Liver (tissue), 9 donors: Measurements from ENCODE around the gene UBE2D4. TPM values are rescaled to one million over a fixed set of nuclear protein-coding genes. Genes with fewer than 3 reads are reported as not detected.

Experiments used
- DNase-seq: peaks from one replicate; pipeline ENCODE4 v3.0.0-alpha.2; 2017; ENCODE audit warnings: low spot score
- H3K27ac ChIP-seq, 2 donors: one replicate each; pipeline ENCODE4 v1.7.0; 2013; ENCODE audit warnings: inconsistent platforms in 2 of 2, low read length in 2 of 2, control low read depth in 1 of 2, low read depth in 1 of 2, mild to moderate bottlenecking in 1 of 2
- H3K27me3 ChIP-seq, 4 donors: one replicate each; pipeline versions ENCODE4 v1.6.1 to v1.7.0; 2013; ENCODE audit warnings: low read length in 3 of 4, inconsistent platforms in 1 of 4, mild to moderate bottlenecking in 1 of 4, moderate library complexity in 1 of 4; ENCODE audit not compliant: control insufficient read depth in 4 of 4, insufficient read depth in 4 of 4
- H3K36me3 ChIP-seq, 4 donors: one replicate each; pipeline versions ENCODE4 v1.6.1 to v1.7.0; 2013; ENCODE audit warnings: low read length in 3 of 4, mild to moderate bottlenecking in 3 of 4, low read depth in 1 of 4, moderate library complexity in 1 of 4; ENCODE audit not compliant: control insufficient read depth in 4 of 4, insufficient read depth in 3 of 4
- H3K4me1 ChIP-seq, 4 donors: one replicate each; pipeline versions ENCODE4 v1.6.1 to v1.7.0; 2013; ENCODE audit warnings: low read length in 3 of 4, mild to moderate bottlenecking in 3 of 4, moderate library complexity in 1 of 4; ENCODE audit not compliant: control insufficient read depth in 4 of 4, insufficient read depth in 4 of 4
- H3K4me3 ChIP-seq, 3 donors: one replicate each; pipeline versions ENCODE4 v1.6.1 to v1.7.0; 2013; ENCODE audit warnings: low read length in 3 of 3, control low read depth in 1 of 3, low read depth in 1 of 3, mild to moderate bottlenecking in 1 of 3
- H3K9ac ChIP-seq, 2 donors: one replicate each; pipeline ENCODE4 v1.7.0; 2013; ENCODE audit warnings: low read length in 2 of 2, mild to moderate bottlenecking in 2 of 2, moderate library complexity in 2 of 2, control low read depth in 1 of 2, low read depth in 1 of 2
- H3K9me3 ChIP-seq, 4 donors: one replicate each; pipeline versions ENCODE4 v1.6.1 to v1.7.0; 2013; ENCODE audit warnings: low read length in 3 of 4; ENCODE audit not compliant: control insufficient read depth in 4 of 4
- EGR1 ChIP-seq, 2 donors: IDR thresholded peaks; 2 replicates each; pipeline ENCODE4 v1.6.1; 2016 to 2018; ENCODE audit warnings: antibody characterized with exemption in 2 of 2, low read depth in 2 of 2
- FOXA1 ChIP-seq: IDR thresholded peaks from 2 replicates; pipeline ENCODE4 v1.6.1; 2016; ENCODE audit warnings: antibody characterized with exemption
- FOXA2 ChIP-seq: IDR thresholded peaks from 2 replicates; pipeline ENCODE4 v1.6.1; 2016; ENCODE audit warnings: antibody characterized with exemption
- GABPA ChIP-seq, 2 donors: IDR thresholded peaks in 1 of 2; conservative IDR thresholded peaks in 1 of 2; 2 replicates each; pipeline ENCODE4 v1.6.1; 2016; ENCODE audit warnings: antibody characterized with exemption in 2 of 2, mild to moderate bottlenecking in 1 of 2, moderate library complexity in 1 of 2
- HNF4A ChIP-seq, 2 donors: conservative IDR thresholded peaks; 2 replicates each; pipeline ENCODE4 v1.6.1; 2016; ENCODE audit warnings: antibody characterized with exemption in 2 of 2, mild to moderate bottlenecking in 2 of 2
- HNF4G ChIP-seq: IDR thresholded peaks from 2 replicates; pipeline ENCODE4 v1.6.1; 2016; ENCODE audit warnings: antibody characterized with exemption
- JUND ChIP-seq, 2 donors: IDR thresholded peaks; 2 replicates each; pipeline ENCODE4 v1.6.1; 2016; ENCODE audit warnings: antibody characterized with exemption in 2 of 2
- NR2F2 ChIP-seq: IDR thresholded peaks from 2 replicates; pipeline ENCODE4 v1.6.1; 2016; ENCODE audit warnings: antibody characterized with exemption
- RAD21 ChIP-seq, 2 donors: IDR thresholded peaks; 2 replicates each; pipeline ENCODE4 v1.6.1; 2016; ENCODE audit warnings: antibody characterized with exemption in 2 of 2, mild to moderate bottlenecking in 2 of 2
- RXRA ChIP-seq, 2 donors: IDR thresholded peaks; 2 replicates each; pipeline ENCODE4 v1.6.1; 2017 to 2018; ENCODE audit warnings: antibody characterized with exemption in 2 of 2, mild to moderate bottlenecking in 1 of 2
- SP1 ChIP-seq: IDR thresholded peaks from 2 replicates; pipeline ENCODE4 v1.6.1; 2018; ENCODE audit warnings: antibody characterized with exemption, mild to moderate bottlenecking
- TAF1 ChIP-seq: conservative IDR thresholded peaks from 2 replicates; pipeline ENCODE4 v1.6.1; 2016; ENCODE audit warnings: antibody characterized with exemption, mild to moderate bottlenecking
- YY1 ChIP-seq: IDR thresholded peaks from 2 replicates; pipeline ENCODE4 v1.6.1; 2016; ENCODE audit warnings: antibody characterized with exemption, mild to moderate bottlenecking
- WGBS: extraction: QIAGEN DNeasy Blood & Tissue Kit; methylation state at CpG from one replicate; pipeline ENCODE4 v1.1.7; 2013; 5-methylcytosine and 5-hydroxymethylcytosine counted together
- polyA plus RNA-seq, 2 donors: library from polyadenylated mRNA; stranded (reverse) in 1 of 2; unstranded in 1 of 2; fragments of 200-250 nt in 1 of 2; fragments of >200 nt in 1 of 2; fragmentation: Nextera tagmentation in 1 of 2; extraction: Ambion mirVana in 1 of 2; gene quantifications; one replicate each; pipeline versions ENCODE4 v1.2.1 to v1.2.3, GENCODE V29; 2013 to 2015
- total RNA-seq, 2 donors: library from RNA; depleted of rRNA; stranded (reverse); fragments of >200 nt; gene quantifications; one replicate each; pipeline ENCODE4 v1.2.3, GENCODE V29; 2014
- TF ChIP-seq, protein P1 (sequence below): IDR thresholded peaks from 2 replicates; pipeline ENCODE4 v1.6.1; 2016; ENCODE audit warnings: antibody characterized with exemption
- TF ChIP-seq, protein P2 (sequence below): IDR thresholded peaks from 2 replicates; pipeline ENCODE4 v1.6.1; 2016; ENCODE audit warnings: antibody characterized with exemption
- TF ChIP-seq, protein P3 (sequence below): IDR thresholded peaks from 2 replicates; pipeline ENCODE4 v1.6.1; 2016; ENCODE audit warnings: antibody characterized with exemption, mild to moderate bottlenecking
- TF ChIP-seq, protein P4 (sequence below): IDR thresholded peaks from 2 replicates; pipeline ENCODE4 v1.6.1; 2016; ENCODE audit warnings: antibody characterized with exemption
- TF ChIP-seq, protein P5 (sequence below): fragments of 150-350 bp; IDR thresholded peaks from 2 replicates; pipeline ENCODE4 v1.5.1; 2017; ENCODE audit warnings: improper control_type of control experiment, low read depth, low read length; ENCODE audit not compliant: missing input control
- donor health status: healthy.
- donor health status: healthy.
- donor health status: healthy.
- donor health status: healthy.
- donor health status: healthy.

Gene UBE2D4
- total and polyA plus RNA-seq, 4 donors = 5.1 to 17.9 (median 11.8) TPM

DNA sequence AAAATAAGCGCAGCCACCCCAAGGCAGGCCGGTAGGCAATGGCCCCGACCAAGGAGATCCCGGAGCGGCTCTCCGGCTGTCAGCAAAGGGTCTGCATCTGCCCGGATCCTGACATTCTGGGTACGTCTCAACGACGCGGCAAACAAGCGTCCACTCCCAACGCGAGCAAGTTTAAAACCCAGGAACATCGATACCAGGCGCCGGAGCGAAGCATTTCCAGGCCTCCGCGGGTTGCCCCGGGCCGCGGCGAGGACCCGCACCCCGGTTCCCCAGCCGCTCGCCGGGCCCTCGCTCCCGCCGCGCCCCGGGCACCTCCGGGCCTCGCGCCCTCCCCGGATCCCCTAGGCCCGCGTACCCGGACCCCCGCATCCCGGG lies 20.3 kb upstream of the UBE2D4 start:
- Histone ChIP-seq H3K9ac (peak overlapping the region; percentile 57 to 84), H3K27ac (peak overlapping the region; percentile 74 to 85), H3K4me1 (peaks cover 4 to 22% (median 11%) of the 10 kb centered on the region in 4 donors), H3K36me3 (no peaks in the 10 kb centered on the region), H3K9me3 (no peaks in the 10 kb centered on the region), H3K4me3 (peak overlapping the region; percentile 87 to 98 (median 88)), H3K27me3 (no peaks in the 10 kb centered on the region)
- under 1% methylated on average over 43 of the region's 43 CpGs for whole genome bisulfite sequencing
- DNase-seq = peak; percentile 46
- TF ChIP-seq, protein P1, sequence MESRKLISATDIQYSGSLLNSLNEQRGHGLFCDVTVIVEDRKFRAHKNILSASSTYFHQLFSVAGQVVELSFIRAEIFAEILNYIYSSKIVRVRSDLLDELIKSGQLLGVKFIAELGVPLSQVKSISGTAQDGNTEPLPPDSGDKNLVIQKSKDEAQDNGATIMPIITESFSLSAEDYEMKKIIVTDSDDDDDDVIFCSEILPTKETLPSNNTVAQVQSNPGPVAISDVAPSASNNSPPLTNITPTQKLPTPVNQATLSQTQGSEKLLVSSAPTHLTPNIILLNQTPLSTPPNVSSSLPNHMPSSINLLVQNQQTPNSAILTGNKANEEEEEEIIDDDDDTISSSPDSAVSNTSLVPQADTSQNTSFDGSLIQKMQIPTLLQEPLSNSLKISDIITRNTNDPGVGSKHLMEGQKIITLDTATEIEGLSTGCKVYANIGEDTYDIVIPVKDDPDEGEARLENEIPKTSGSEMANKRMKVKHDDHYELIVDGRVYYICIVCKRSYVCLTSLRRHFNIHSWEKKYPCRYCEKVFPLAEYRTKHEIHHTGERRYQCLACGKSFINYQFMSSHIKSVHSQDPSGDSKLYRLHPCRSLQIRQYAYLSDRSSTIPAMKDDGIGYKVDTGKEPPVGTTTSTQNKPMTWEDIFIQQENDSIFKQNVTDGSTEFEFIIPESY = no peak
- TF ChIP-seq HNF4A (conservative IDR thresholded peaks at IDR 0.05) (no peak), GABPA (IDR thresholded peaks at IDR 0.05 in 1 of 2, conservative IDR thresholded peaks at IDR 0.05 in 1 of 2) (no peak), TAF1 (no peak), RXRA (IDR thresholded peaks at IDR 0.05) (no peak), FOXA1 (no peak), NR2F2 (no peak), HNF4G (no peak), RAD21 (IDR thresholded peaks at IDR 0.05) (no peak), YY1 (no peak), JUND (IDR thresholded peaks at IDR 0.05) (no peak), SP1 (no peak), EGR1 (IDR thresholded peaks at IDR 0.05; ENCODE audit: low read depth in 2 of 2) (no peak), FOXA2 (no peak)
- TF ChIP-seq, protein P2, sequence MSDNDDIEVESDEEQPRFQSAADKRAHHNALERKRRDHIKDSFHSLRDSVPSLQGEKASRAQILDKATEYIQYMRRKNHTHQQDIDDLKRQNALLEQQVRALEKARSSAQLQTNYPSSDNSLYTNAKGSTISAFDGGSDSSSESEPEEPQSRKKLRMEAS = no peak
- TF ChIP-seq, protein P3, sequence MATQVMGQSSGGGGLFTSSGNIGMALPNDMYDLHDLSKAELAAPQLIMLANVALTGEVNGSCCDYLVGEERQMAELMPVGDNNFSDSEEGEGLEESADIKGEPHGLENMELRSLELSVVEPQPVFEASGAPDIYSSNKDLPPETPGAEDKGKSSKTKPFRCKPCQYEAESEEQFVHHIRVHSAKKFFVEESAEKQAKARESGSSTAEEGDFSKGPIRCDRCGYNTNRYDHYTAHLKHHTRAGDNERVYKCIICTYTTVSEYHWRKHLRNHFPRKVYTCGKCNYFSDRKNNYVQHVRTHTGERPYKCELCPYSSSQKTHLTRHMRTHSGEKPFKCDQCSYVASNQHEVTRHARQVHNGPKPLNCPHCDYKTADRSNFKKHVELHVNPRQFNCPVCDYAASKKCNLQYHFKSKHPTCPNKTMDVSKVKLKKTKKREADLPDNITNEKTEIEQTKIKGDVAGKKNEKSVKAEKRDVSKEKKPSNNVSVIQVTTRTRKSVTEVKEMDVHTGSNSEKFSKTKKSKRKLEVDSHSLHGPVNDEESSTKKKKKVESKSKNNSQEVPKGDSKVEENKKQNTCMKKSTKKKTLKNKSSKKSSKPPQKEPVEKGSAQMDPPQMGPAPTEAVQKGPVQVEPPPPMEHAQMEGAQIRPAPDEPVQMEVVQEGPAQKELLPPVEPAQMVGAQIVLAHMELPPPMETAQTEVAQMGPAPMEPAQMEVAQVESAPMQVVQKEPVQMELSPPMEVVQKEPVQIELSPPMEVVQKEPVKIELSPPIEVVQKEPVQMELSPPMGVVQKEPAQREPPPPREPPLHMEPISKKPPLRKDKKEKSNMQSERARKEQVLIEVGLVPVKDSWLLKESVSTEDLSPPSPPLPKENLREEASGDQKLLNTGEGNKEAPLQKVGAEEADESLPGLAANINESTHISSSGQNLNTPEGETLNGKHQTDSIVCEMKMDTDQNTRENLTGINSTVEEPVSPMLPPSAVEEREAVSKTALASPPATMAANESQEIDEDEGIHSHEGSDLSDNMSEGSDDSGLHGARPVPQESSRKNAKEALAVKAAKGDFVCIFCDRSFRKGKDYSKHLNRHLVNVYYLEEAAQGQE = no peak
- TF ChIP-seq, protein P4, sequence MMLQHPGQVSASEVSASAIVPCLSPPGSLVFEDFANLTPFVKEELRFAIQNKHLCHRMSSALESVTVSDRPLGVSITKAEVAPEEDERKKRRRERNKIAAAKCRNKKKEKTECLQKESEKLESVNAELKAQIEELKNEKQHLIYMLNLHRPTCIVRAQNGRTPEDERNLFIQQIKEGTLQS = no peak

DNA sequence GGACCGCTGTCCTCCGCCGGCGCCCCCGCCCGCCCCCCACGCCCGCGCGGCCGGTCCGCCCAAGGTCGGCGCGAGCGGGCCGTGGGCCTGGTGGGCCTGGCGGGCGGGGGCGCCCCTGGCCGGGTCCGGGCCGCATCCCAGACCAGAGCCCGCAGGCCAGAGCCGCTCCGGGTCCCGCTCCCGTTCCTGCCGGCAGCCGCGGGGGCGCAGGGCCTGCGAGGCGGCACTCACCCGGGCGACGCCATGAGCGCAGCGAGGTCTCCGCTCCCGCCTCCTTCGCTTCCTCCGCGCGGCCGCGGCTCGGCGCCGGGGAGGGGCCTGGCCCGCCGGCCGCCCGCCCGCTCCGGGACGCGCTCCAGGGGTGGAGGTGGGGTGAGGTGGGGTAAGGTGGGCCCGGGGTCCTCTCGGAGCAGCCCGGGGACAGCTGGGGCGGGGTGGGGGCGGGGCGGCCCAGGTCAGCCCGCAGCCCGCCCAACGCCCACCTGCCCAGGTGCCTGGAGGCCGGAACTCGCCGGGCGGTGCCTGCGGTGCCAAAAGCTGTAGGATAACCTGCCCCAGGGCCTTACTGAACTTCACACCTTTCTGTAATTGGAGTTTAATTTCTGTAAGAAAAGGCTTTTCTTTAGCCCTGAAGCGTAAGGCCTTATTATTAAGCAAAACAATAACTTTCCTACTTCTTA lies 19.8 kb upstream of the UBE2D4 start, which contains the start of gene URGCP:
Gene URGCP (minus strand): TSS at position 266 of the 680 bp plus-strand sequence. CDS start 21 bp downstream, at position 245.
- TF ChIP-seq FOXA2 = no peak
- no peak for TF ChIP-seq EGR1 (IDR thresholded peaks at IDR 0.05; ENCODE audit: low read depth in 2 of 2)
- no peak for TF ChIP-seq YY1
- TF ChIP-seq HNF4A (conservative IDR thresholded peaks at IDR 0.05) = no peak
- no peak for TF ChIP-seq FOXA1
- no peak for TF ChIP-seq SP1
- no peak for TF ChIP-seq RXRA (IDR thresholded peaks at IDR 0.05)
- no peak for TF ChIP-seq JUND (IDR thresholded peaks at IDR 0.05)
- TF ChIP-seq, protein P5, sequence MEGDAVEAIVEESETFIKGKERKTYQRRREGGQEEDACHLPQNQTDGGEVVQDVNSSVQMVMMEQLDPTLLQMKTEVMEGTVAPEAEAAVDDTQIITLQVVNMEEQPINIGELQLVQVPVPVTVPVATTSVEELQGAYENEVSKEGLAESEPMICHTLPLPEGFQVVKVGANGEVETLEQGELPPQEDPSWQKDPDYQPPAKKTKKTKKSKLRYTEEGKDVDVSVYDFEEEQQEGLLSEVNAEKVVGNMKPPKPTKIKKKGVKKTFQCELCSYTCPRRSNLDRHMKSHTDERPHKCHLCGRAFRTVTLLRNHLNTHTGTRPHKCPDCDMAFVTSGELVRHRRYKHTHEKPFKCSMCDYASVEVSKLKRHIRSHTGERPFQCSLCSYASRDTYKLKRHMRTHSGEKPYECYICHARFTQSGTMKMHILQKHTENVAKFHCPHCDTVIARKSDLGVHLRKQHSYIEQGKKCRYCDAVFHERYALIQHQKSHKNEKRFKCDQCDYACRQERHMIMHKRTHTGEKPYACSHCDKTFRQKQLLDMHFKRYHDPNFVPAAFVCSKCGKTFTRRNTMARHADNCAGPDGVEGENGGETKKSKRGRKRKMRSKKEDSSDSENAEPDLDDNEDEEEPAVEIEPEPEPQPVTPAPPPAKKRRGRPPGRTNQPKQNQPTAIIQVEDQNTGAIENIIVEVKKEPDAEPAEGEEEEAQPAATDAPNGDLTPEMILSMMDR = no peak
- WGBS = 1% methylated on average over 73 of the region's 73 CpGs

More for the DNA sequence above, 19.8 kb upstream of the UBE2D4 start, which contains the start of gene URGCP:
- H3K36me3 ChIP-seq = no peaks in the 10 kb centered on the region
- no peaks in the 10 kb centered on the region for H3K27me3 ChIP-seq
- H3K9ac ChIP-seq = peak within 1 kb of the TSS; percentile 57 to 84
- H3K4me3 ChIP-seq = peak within 1 kb of the TSS; percentile 87 to 98 (median 88)
- peaks cover 4 to 22% (median 11%) of the 10 kb centered on the region in 4 donors for H3K4me1 ChIP-seq
- no peaks in the 10 kb centered on the region for H3K9me3 ChIP-seq
- DNase-seq = peak; percentile 63
- peak within 1 kb of the TSS; percentile 74 to 85 for H3K27ac ChIP-seq
